Stimulated activated CD4-positive, alpha-beta T cell treated with anti-CD3 and anti-CD28 coated beads, Interleukin-4, amount 100 ng/mL, for 1 hour (primary cell): ENCODE results near the gene EFTUD2.

Experiments
- DNase-seq: peaks from one replicate; pipeline ENCODE4 v3.0.0-alpha.2; 2020

EFTUD2 gene

DNA sequence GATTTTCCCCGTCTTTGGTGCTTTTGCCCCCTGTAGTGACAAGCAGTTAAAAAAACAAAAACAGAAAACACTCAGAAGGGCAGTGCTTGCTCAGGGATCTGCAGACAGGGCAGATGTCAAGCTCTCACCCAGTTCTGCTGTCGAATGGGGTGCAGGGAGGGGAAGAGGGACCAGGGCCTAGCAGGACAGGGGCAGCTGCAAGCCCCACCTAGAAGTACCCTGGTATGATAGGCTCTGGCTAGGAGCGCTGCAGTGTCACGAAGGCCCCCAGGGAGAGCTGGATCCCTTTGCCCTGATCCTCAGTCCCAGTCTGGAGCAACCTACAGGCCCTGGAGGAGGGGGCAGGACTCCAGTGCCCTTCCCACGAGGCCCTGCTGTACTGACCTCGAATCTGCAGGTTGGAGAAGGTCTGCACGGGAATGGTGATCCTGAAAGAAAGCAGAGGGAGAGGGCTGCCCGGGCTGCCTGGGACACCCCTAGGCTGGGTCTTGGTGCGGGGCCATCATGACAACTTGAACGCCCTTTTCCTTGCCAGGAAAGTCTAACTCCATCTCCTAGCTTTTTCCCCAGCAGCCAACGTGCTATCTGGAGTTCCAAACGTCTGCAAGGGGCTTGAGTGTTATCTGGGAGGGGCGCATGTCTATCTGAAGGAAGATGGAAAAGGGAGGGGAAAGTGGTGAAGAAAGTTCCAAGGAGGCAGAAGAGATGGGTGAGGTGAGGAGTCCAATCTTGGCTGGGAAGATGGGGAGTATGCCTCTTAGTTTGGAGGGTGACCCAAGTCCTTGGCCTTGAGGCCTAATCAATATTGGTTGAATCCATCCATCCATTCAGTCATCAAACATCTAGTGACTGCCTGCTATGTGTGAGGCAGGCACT lies 11.2 kb upstream of the EFTUD2 start:
- no peak for DNase-seq

DNA sequence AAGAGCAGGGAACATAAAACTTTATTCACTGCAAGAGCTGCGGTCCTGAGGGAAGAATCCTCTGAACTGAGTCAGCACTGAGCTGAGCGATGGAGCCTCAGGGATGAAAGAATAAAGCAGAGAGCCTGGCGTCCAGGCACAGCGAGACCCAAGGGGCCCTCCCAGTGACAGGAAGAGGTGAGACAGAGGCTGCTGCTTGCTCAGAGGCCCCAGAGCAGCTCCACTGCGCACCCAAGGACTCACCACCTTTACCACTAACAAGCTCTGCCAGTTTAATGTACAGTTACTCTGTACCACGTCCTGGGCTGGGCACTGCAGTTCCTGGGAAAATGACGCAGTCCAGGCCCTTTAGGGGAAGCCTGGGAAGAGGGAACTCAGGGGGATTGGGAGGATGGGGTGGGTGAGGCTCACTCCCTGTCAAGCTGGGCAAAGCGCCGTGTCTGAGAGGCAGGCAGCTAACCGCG lies 10.5 kb upstream of the EFTUD2 start:
- DNase-seq = no peak

DNA sequence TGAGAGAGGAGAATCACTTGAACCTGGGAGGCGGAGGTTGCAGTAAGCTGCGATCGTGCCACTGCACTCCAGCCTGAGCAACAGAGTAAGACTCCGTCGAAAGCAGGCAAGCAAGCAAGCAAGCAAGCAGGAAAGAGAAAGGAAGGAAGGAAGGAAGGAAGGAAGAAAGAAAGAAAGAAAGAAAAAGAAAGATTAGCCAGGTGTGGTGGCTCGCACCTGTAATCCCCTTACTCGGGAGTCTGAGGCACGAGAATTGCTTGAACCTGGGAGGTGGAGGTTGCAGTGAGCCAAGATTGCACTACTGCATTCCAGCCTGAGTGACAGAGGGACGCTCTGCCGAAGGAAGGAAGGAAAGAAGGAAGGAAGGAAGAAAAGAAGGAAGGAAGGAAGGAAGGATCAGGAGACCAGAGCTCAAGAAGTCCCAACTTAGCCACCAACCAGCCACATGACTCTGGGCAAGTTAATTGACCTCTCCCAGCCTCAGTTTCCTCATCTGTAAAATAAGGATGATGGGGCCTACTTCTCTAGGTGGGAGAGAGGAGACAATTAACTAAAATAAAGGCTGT lies 9.6 kb upstream of the EFTUD2 start:
- no peak for DNase-seq

DNA sequence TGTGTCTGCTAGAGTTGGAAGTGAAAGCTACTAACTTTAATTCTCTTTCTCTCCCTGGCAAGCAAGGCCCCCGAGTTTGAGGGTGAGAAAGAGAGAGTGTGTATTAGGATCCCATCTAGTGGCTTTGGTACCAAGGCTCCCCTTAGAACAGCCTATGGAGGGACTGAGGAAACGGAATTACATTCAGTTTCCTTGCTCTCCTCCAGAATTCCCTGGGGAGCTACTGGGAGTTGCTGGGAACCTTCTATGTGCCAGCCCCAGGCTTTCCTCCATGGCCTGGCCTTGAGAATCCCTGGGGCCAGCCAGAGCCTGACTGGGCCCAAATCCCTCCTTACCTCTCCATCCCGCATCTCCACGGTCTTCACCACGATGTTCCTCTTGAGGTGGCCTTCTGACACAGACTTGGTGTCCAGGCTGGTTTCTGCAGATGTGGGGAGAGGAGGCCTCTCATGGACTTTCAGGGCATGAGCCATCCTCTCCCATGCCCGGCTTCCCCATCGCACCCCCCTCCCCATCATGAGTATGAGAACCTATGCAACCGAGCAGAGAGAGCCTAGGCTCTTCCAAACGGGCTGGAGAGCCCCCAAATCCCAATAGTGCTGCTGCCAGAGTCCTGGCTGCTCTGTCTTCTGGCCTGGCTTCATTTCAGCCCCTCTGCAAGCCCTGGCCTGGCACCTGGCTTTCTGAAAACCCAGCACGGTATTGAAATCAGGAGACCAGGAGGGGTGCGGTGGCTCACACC lies 8.7 kb upstream of the EFTUD2 start:
- DNase-seq = no peak

DNA sequence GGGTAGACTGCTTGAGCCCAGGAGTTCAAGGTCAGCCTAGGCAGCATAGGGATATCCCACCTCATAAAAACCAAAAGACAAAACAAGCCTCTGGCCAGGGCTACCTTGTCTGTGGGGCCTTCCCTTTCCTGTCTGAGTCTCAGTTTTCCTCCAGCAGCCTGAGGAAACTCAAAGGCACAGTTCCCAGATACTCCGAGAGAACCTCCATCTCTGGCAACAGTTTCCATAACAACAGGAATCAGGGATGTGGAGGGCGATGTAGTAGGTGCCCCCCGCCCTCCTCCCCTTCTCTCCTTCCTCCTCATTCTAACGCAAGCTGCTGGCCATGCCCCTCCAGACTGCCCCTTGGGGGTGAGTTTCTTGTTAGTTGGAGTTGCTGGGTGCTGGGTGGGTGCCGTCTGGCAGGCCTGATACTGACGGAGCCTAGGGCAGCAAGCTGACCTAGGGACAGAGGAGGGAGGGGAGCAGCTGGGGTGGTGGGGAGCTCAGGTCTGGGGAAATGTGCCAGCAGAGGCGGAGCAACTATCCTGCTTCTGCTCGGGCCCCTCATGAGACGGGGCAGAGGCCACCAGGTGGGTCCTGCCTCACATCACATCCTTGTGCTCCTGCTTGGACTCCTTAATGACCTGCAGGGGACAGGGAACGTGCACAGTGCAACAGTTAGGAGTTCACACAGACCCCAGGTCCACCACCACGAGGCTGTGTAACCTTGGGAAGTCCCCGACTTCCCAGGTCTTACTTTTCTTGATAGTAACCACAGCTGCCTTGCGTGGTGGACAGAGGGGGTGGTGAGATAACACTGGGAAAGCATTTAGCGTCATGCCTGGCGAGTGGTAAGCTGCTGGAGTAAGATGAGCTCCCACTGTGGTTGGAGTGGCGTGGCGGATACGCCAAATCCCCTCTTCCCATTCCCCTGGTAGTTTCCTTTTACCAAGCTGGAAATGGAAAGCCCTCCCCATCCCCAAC lies 7.8 kb upstream of the EFTUD2 start:
- no peak for DNase-seq

DNA sequence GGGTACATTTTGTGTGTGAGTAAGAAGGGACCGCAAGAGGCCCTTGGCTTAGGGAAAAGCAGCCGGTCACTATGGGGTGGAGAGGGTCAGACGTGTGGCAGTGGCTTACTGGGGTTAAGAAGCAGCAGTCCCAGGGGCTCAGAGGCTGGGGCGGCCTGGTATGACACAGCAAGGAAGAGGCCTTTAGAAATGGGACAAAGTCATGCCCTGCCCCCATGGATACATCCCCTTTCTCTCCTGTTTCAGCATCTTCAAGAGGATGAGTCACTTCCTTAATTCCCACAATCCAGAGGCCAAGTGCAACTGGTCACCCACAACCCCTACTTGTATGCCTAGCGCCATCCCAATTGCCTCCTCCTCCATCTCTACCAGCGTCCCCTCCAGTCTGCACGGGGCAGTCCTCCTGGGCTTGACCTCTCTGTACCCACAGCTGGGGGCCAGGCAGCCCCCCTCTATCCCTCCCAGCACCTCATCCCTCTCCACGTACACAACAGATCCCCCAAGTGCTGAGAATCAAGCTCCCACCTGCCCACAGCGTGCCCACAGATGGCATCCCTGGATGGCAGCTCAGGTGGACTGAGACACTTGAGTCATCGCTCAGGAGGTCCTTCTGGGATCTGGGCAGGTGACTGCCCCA lies 6.9 kb upstream of the EFTUD2 start:
- no peak for DNase-seq

DNA sequence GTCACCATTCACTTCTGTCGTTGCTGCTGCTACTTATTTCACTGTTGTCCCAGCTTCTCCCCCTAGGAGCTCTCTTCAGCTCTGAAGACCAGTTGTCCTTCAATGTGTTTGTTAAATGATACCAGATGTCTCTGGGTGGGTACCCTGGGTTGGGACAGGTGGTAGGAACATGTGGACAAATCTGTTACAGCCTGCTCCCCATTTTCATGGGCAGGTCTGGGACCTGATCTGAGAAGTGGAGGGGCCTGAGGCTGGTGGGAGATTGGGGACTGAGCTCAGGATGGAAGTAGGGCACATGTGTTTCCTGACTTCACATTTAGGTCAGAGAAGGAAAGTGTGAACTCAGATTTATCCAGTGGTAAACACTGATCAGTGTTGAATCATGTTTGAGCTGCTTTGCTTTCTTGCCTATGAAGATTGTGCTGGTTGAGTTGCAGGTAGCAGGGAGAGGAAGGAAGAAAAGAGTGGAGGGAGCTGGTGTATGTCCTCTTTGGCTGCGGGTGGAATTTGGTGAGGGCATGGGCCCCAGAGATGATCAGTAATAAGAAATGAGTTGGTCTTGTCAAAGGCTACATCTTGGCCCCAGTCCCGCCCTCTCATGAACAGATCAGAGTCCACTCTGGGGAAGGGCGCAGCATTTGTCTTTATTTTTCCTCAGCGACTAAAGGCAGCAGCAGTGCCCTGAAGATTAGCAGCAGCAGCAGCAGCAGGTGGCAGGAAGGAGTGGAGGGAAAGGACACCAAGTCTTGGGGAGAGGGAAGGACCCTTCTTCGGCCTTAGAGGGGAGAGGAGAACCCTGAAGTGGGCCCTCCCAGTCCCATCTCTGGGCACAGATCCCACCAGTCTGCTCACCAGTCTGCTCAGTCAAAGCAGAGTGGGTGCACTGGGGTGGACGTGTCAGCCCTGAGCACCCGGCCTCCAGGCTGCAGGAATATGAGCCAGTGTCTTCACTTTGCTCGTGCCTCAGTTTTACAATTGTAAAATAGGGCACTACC lies 6.1 kb upstream of the EFTUD2 start:
- no peak for DNase-seq

DNA sequence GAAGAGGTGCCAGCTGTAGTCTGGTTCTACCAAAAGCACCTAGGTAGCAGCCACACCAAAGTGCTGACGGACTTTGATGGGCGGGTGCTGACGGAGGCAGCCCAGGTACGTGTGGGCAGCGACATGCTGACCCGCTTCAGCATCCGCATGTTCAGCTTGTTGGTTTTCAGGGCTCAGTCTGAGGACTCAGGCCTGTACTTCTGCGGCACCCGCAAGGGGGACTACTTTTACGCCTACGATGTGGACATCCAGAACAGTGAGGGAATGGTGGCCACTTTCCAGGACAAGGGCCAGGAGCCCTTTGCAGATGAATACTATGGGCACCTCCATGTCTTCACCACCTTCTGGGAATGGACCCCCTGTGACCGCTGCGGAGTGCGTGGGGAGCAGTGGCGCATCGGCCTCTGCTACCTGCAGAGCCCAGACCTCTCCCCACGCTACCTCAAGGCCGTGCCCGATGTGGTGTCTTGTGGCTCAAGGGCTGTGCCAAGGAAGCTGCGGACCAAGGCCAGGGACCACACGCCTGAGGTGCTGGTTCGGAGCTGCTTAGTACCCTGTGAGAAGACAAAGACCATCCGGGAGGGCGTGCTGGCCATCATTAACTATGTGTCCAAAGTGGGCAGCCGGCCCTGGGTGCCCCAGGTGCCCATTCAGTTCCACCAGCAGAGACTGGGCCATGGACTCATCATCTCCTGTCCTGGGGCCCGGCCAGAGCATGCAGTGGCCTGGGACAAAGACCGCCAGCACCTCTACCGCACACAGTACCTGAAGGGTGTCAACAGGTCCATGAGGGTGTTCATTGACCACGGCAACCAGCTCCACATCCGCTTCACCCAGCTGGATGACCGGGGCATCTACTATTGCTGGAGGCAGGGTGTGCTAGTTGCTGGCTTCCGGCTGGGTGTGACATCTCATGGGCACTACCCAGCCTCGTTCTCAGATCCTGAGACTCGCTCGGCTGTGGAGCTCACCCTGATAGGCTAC lies 5.0 kb upstream of the EFTUD2 start:
- no peak for DNase-seq

DNA sequence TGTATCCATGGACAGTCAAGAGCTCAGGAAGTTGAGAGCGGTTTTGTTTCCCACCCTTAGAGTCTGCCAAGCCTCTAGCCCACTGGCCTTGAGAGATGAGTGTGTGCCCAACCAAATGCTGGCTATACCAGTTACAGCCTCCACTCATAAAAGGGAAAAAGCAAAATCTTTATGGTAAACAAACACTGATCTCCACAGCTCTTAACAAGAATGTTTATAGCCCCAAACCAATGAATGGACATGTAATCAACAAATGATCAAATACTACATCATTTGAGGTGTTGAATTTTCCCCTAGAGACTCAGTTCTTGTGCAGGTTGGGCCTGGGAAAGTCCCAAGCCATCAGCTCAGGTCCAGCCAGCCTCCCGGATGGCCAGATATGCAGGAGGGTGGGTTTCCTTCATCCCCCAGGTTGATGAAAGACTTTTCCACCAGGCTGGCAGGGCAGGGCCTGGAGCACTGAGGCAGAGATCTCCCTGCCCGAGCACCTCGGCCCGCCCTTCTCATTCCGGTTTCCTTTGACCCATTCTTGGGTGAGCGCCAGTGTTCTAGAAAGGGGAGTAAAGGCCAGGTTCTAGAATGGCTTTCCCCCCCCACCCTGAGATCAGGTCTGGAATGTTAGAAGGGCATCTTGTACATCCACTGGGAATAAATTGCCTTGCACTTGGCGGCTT lies 3.9 kb upstream of the EFTUD2 start:
- DNase-seq = no peak

DNA sequence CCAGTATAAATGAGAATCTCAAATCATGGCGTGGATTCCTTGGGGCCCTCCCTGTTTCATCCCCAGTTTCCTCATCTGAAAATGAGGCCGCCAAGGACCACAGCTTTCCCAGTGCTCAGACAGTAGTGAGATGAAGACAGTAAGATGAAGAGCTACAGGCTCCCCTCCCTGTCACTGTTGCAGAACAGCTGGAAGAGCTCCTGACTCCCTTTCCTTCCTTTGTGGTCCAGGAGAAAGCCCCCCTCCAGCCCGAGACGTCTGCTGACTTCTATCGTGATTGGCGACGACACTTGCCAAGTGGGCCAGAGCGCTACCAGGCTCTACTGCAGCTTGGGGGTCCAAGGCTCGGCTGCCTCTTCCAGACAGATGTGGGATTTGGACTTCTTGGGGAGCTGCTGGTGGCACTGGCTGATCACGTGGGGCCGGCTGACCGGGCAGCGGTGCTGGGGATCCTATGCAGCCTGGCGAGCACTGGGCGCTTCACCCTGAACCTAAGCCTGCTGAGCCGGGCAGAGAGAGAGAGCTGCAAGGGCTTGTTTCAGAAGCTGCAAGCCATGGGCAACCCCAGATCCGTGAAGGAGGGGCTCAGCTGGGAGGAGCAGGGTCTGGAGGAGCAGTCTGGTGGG lies 3.0 kb upstream of the EFTUD2 start:
- DNase-seq = no peak

DNA sequence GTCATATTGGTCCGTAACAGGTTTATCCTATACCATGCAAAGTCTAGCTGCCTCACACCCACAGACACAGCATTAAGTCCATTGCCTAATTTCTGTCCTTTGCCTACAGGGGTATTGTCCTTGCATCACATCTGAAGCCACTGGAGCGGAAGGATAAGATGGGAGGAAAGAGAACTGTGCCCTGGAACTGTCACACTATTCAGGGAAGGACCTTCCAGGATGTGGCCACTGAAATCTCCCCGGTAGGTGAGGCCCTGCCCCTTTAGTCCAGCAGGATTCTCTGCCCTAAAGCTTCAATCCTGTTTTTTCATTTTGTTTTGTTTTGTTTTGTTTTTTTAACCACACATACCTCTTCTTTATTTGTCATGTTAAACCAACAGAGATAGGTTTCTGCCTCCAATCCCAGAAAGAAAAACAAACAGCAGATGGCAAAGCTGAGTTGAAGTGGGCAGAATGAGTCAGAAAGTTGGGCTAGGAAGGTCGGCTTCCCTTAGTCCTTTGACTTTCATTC lies 2.2 kb upstream of the EFTUD2 start:
- DNase-seq = no peak

DNA sequence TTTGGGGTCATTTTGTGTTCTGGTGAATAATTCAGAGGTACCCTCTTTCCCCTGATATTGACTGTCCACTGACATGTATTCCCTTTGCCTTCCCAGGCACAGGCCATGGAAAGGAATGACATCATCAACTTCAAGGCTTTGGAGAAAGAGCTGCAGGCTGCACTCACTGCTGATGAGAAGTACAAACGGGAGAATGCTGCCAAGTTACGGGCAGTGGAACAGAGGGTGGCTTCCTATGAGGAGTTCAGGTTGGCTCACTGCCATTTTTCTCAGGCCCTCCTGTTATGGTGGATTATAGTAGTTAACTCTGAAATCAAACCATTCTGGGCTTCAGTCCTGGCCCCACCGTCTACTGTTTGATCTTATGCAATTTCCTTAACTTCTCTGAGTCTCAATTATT lies 1.6 kb upstream of the EFTUD2 start:
- no peak for DNase-seq

DNA sequence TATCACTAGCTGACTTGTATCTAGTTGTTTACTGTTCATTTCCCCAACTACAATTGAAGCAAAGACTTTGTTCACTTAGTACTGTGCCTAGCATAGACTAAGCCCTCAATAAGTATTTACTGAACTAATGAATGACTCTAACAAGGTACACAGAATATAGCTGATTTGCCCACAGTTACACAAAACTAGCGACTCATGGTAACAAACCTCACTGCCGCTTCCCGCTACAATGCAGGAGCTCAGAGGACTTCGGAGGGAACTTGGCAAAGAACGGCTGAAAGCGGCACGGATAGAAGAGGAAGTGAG lies 524 bp downstream of the EFTUD2 start:
- DNase-seq = no peak

DNA sequence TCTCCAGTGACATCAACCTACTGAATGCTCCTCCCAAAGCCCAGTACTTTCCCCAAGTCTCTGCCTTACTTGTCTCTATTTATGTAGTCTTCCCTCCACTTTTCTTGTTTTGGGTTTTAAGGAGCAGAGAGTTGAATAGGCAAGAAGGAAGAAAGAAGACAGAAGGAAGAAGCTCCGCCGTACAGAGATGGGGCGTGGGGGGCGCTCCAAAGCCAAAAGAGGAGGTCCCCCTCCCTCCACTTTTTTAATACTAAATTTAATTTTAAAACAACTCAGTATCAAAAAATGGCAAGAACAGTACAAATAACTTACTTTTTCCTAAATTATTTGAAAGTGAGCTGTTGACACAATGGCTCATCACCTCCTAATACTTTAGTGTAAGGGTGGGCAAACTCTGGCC lies 4.6 kb downstream of the EFTUD2 start:
- DNase-seq = no peak

DNA sequence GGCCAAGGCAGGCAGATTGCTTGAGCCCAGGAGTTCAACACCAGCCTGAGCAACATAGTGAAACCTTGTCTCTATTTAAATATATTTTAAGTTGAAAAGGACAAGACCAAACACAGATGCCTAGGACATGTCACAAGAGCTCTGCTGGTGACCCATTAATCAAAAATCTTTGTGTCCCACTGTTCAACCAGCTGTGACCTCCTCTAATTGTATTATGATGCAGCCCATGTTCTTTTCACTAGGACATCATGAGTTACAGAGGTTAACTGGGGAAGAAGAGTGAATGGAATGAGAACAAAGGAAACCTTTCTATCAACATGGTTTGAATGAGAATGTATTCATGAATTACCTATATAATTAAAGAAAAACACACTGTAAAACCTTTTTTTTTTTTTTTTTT lies 7.0 kb downstream of the EFTUD2 start:
- DNase-seq = no peak

DNA sequence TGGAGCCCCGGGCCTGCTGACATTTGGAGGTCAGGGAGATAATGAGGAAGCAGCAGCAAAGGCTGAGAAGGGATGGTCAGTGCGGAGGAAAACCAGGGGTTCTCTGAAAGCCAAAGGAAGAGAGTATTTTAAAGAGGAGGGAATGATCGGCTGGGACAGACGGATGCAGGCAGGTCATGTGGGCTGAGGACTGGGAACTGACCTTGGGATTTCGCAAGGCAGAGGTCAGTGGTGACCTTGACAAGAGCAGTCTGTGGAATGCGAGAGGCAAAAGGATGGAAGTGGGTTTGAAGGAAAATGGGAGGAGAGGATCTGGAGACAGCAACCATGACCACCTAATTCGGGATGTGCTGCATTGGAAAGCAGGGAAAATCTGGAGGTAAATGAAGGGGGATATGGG lies 10.2 kb downstream of the EFTUD2 start:
- DNase-seq = no peak

DNA sequence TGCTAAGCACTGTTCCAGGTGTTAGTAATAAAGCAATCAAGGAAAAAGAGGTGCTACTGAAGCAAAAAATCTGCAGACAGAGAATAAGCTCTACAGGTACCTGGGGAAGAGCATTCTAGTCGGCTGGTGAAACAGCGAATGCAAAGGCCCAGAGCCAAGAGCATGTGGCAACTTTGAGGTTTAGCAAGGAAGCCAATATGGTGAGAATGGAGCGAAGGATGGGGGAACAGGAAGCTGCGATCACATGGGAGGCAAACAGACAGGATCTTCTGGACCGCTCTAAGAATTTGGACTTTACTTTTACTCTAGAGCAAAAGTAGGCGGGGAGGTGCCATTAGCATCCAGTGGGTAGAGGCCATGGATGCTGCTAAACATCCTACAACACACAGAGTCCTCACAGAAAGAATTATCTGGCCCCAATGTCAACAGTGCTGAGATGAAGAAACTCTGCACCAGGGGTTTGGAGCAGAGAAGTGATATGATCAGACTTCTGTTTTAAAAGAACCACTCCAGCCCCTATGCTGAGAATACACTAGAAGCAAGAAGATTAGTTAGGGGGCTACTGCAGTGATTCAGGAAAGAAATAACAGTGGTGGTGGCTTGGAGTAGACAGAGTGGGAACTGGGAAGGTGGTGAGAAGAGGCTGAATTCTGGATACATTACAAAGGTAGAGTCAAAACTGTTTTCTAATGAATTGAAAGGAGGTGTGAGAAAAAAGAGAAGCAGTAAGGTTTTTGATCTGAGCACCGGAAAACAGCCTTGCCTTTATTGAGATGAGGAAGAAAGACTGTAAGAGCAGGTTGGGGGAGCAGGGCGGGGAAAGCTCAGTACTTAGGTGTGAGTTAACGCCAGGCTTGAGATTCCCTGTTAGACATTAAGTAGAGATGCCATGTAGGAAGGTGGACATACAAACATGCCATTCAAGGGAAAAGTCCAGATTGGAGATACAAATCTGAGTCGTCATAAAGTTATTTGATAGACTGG lies 11.0 kb downstream of the EFTUD2 start:
- no peak for DNase-seq
